UCSD-AML1 (cell line): ENCODE data around the gene BLID.

ENCODE experiments used
- DNase-seq: peaks from one replicate; lab custom pipeline; 2025; ENCODE audit not compliant: unreplicated experiment; lab: John Stamatoyannopoulos, UW

BLID gene

GRCh38 chr11:122085264-122085663 lies 30.8 kb downstream of the BLID start:
- no peak for DNase-seq

GRCh38 chr11:122082205-122082604 lies 33.8 kb downstream of the BLID start:
- no peak for DNase-seq

- DNase-seq, result no peak
Measured at GRCh38 chr11:122081073-122081472, 34.9 kb downstream of the BLID start.

GRCh38 chr11:122077459-122077858 lies 38.6 kb downstream of the BLID start:
- DNase-seq, result no peak

GRCh38 chr11:122076512-122077120 lies 39.4 kb downstream of the BLID start:
- no peak for DNase-seq

GRCh38 chr11:122075016-122075415 lies 41.0 kb downstream of the BLID start:
- DNase-seq, result no peak

- no peak for DNase-seq
Measured at GRCh38 chr11:122074022-122074421, 42.0 kb downstream of the BLID start.

GRCh38 chr11:122071709-122072202 lies 44.3 kb downstream of the BLID start:
- no peak for DNase-seq

GRCh38 chr11:122069707-122070360 lies 46.2 kb downstream of the BLID start:
- DNase-seq, result no peak

- DNase-seq, result no peak
Measured at GRCh38 chr11:122068837-122069236, 47.2 kb downstream of the BLID start.

GRCh38 chr11:122068141-122068540 lies 47.9 kb downstream of the BLID start:
- no peak for DNase-seq
